ENCODE data around the gene GLTP.
"Not testable (repeated sequence)": the region's sequence is repeated elsewhere in the genome, so short reads cannot be mapped to it uniquely, and the experiment has no call there.

Gene GLTP

GRCh38 chr12:109900752-109901580 is 20.6 kb upstream of the GLTP start:
- no peak for DNase-seq

DNA sequence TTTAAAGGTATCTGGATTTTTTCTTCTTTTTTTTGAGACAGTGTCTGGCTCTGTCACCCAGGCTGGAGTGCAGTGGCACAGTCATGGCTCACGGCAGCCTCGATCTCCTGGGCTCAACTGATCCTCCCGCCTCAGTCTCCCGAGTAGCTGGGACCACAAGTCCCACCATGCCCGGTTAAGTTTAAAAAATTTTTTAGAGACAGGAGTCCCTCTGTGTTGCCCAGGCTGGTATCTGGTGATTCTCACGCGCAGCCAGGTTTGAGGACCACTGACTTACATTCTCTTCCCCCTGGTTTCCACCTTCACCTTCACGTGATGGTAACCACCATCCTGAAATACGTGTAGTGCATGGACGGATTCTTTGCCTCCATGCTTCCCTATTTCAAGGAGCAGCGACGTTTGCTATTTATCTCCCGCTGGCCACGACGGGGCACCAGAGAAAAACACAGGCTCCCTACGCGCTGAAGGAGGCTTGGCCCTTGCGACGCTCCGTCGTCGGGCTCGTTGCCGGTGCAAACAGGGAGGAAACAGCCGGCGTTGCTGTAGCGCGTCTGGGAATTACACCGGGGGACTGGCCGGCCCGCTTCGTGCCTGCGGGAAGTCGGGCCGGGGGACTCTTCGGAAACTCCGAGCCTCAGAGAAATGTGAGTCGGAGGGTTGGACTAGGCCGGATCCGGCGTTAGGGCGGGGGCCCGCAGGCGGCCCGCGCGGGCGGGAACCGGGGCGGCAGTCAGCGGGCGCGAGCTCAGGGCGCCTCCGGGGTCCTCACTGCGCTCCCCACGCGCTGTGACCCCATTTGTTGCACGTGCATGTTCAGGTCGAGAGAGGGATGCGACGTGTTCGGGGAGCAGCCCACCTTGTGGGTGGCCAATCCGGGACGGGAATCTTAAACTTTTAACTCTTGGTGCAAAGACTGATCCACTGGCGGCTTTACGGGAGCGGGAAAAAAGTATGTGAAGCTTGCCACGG is 19.7 kb upstream of the GLTP start, which contains the start of gene TCHP:
Gene TCHP, plus strand, starts transcription at position 492 of the 969 bp plus-strand sequence. CDS start 2,753 bp downstream, outside the sequence.
- DNase-seq: peak; percentile 38

DNA sequence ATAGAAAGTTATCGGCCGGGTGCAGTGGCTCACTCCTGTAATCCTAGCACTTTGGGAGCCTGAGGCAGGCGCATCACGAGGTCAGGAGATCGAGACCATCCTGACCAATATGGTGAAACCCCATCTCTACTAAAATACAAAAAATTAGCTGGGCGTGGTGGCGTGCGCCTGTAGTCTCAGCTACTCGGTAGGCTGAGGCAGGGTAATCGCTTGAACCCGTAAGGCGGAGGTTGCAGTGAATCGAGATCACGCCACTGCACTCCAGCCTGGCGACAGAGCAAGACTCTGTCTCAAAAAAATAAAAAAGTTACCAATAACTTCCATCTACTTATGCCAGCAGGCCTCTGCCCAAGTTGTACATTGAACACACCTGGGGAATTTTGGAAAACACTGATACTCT is 19.0 kb upstream of the GLTP start:
- DNase-seq: not testable (repeated sequence)

GRCh38 chr12:109897029-109897428 is 16.7 kb upstream of the GLTP start:
- DNase-seq: no peak

DNA sequence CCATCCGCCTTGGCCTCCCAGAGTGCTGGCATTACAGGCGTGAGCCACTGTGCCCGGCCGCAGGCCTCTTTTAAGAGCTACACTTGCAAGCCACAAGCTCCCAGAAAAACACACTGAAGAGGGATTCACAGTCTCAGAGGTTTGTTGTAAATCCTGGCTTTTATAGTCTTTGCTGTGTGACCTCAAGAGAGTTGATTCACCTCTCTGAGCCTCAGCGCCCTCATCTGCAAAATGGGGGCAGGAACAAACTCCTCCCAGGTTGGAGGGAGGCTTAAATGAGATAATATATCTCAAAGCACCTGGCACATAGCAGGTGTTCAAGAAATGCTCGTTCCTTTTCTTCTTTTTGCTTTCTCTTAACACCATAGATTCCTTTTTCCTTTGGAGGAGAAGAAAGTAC is 15.8 kb upstream of the GLTP start:
- no peak for DNase-seq

- DNase-seq: no peak
Observed at GRCh38 chr12:109894939-109895338, 14.6 kb upstream of the GLTP start.

- no peak for DNase-seq
Observed at GRCh38 chr12:109893261-109893995, 13.1 kb upstream of the GLTP start.

DNA sequence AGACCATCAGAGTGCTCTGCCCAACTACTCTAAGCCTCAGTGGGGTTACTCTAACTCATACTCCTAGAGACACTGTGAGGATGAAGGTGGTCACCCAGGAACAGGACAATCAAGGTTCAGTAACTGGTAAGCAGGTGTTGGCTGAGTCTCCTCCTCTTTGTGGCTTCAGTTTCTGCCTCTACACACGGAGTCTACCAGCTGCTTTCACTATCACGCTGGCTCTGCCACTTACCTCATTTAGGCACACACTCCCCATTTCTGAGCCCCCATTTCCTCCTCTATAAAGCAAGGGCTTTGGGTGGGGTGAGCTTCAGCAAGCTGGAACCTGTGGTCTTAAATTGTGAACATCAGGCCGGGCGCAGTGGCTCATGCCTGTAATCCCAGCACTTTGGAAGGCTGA is 12.4 kb upstream of the GLTP start:
- DNase-seq: no peak

GRCh38 chr12:109892165-109892715 is 11.9 kb upstream of the GLTP start:
- no peak for DNase-seq

- not testable (repeated sequence) for DNase-seq
Observed at GRCh38 chr12:109891731-109892130, 11.4 kb upstream of the GLTP start.

DNA sequence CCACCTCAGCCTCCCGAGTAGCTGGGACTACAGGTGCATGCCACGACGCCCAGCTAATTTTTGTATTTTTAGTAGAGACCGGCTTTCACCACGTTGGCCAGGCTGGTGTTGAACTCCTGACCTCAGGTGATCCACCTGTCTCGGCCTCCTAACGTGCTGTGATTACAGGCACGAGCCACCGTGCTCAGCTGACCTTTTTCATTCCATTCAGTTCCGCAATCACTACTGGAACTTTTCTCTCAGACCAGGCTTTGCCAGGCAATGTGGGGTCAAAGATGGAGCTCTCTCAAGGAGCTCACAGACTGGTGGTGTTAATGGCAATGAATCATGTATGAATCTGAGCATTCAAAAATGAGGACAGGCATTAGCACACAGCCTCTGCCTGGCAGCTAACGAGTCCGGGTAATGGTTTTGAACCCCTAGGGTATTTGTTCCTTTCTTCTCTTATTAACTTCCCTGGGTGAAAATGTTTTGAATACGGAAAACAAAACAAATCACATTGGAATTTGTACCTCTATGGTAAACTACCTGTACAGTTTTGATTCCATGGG is 10.4 kb upstream of the GLTP start:
- no peak for DNase-seq

- DNase-seq: no peak
Observed at GRCh38 chr12:109888179-109889020, 8.1 kb upstream of the GLTP start.

DNA sequence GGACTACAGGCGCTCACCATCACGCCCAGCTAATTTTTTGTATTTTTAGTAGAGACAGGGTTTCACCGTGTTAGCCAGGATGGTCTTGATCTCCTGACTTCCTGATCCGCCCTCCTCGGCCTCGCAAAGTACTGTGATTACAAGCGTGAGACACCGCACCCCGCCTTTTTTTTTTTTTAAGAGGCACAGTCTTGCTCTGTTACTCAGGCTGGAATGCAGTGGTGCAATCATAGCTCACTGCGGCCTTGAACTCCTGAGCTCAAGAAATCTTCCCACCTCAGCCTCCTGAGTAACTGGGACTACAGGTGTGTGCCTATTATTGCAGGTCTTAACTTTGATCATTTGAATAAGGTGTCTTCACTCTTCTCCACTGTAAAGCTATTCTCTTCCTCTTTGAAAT is 5.3 kb upstream of the GLTP start:
- no peak for DNase-seq

- DNase-seq: no peak
Observed at GRCh38 chr12:109883461-109883860, 3.1 kb upstream of the GLTP start.

GRCh38 chr12:109881752-109882151 is 1.4 kb upstream of the GLTP start:
- DNase-seq: no peak

GRCh38 chr12:109880938-109881337 is 597 bp upstream of the GLTP start:
- no peak for DNase-seq

DNA sequence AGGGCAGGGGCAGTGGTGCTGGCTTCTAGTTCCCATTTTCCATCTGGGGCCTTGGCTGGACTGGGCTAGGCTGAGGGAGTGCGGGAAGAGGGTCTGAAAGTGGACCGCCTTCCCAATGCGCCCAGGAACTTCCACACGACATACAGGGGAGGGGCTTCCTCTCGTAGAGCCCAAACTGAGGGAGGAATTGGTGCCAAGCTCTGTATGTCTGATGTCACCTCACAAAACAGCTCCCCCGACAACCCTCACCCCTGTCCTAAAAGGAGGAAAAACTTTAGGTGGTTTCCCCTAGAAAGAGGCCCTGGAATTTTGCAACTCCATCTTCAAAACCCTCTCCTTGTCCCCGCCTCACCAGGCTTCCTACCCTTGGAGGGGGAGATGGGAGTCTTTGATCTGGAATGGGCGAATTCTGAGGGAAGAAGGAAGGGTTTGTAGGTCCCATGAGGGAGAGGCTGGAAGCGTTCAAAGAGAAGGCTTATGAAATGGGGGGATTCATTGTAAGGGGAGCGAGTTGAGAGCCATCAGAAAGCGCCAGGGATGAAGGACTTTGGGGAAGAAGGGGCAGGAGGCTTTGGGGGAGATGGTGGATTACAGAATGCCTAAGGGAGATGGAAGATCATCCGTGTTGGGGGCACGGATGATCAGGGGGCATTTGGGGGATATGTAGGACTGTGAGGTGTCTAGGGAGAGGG is 844 bp downstream of the GLTP start:
- DNase-seq: no peak

- DNase-seq: no peak
Observed at GRCh38 chr12:109878749-109879148, 1.6 kb downstream of the GLTP start.

DNA sequence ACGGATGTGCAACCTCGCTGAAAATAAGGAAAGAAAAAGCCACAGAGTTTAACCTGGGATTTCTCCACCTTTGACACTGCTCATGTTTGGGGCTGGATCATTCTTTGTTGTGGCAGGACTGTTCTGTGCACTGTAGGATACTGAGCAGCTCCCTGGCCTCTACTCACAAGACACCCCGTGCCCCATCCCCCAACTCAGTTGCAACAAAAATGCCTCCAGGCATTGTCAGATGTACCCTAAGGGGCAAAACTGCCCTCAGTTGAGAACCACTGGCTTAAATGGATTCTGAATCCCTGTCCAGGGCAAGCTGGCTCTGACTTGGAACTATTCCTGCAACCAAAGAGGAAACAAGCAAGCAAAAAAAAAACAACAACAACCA is 2.1 kb downstream of the GLTP start:
- no peak for DNase-seq

DNA sequence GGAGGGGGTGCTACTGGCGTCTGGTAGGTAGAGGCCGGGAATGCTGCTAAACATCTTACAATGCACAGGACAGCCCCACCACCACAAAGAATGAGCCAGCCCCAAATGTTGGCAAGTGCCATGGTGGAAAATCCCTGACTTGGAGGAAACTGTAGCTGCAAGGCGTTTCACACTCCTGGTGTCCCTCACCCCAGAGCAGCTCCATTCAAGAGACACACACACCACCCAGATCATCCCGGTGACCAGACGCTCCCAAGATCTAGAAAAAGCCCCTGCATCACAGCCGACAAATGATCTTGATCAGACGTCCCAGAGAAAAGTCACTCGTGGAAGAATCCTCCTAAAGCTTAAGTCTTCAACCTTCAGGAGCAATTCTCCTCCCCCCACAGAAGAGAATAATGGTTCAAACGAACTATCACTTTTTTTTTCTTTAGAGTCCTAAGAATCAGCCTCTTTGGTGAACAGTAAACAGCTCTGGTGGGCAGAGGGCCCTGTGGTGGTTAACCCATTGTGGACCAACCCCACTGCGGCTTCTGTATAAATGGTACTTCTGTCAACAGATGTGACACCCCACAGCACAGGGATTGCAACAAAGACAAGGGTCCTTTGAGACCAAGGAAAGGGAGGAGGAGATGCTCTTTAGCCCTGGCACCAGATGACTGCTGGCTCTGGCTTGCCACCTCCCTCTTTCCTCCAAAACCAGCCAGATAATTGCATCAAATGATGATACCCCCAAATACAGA is 2.7 kb downstream of the GLTP start:
- DNase-seq: no peak

Measured in effector CD8-positive, alpha-beta T cell (primary cell).